ENCODE measurements around the gene CEP152.
"Not testable (repeated sequence)": the region's sequence is repeated elsewhere in the genome, so short reads cannot be mapped to it uniquely, and the experiment has no call there.

Gene CEP152

GRCh38 chr15:48810414-48811324 lies at the start of gene CEP152:
Gene CEP152, minus strand, starts transcription at chr15:48811069. Its CDS starts 5,420 bp downstream, at chr15:48805649.
- peak; percentile 89 for FAIRE-seq

- no peak for FAIRE-seq
Measured at GRCh38 chr15:48859426-48859825, 48.6 kb upstream of the CEP152 start.

- FAIRE-seq, result no peak
Measured at GRCh38 chr15:48858401-48858800, 47.5 kb upstream of the CEP152 start.

- FAIRE-seq, result no peak
Measured at GRCh38 chr15:48856942-48857341, 46.1 kb upstream of the CEP152 start.

GRCh38 chr15:48855501-48856440 lies 44.9 kb upstream of the CEP152 start:
- no peak for FAIRE-seq

GRCh38 chr15:48854434-48854833 lies 43.6 kb upstream of the CEP152 start:
- FAIRE-seq, result not testable (repeated sequence)

GRCh38 chr15:48851956-48852355 lies 41.1 kb upstream of the CEP152 start:
- FAIRE-seq, result no peak

- no peak for FAIRE-seq
Measured at GRCh38 chr15:48850648-48851047, 39.8 kb upstream of the CEP152 start.

GRCh38 chr15:48845123-48845522 lies 34.3 kb upstream of the CEP152 start:
- FAIRE-seq, result no peak

- no peak for FAIRE-seq
Measured at GRCh38 chr15:48842501-48842900, 31.6 kb upstream of the CEP152 start.

GRCh38 chr15:48834756-48835155 lies 23.9 kb upstream of the CEP152 start:
- FAIRE-seq, result no peak

GRCh38 chr15:48833526-48834239 lies 22.8 kb upstream of the CEP152 start:
- FAIRE-seq, result no peak

- no peak for FAIRE-seq
Measured at GRCh38 chr15:48832648-48833047, 21.8 kb upstream of the CEP152 start.

- FAIRE-seq, result no peak
Measured at GRCh38 chr15:48828906-48829305, 18.0 kb upstream of the CEP152 start.

GRCh38 chr15:48828471-48828870 lies 17.6 kb upstream of the CEP152 start:
- no peak for FAIRE-seq

- no peak for FAIRE-seq
Measured at GRCh38 chr15:48825075-48825474, 14.2 kb upstream of the CEP152 start.

- FAIRE-seq, result no peak
Measured at GRCh38 chr15:48823706-48824105, 12.8 kb upstream of the CEP152 start.

- no peak for FAIRE-seq
Measured at GRCh38 chr15:48823237-48823636, 12.4 kb upstream of the CEP152 start.

- no peak for FAIRE-seq
Measured at GRCh38 chr15:48814286-48814685, 3.4 kb upstream of the CEP152 start.

- no peak for FAIRE-seq
Measured at GRCh38 chr15:48811325-48811958, 573 bp upstream of the CEP152 start.

GRCh38 chr15:48806151-48806550 lies 4.7 kb downstream of the CEP152 start:
- FAIRE-seq, result no peak

GRCh38 chr15:48805591-48805990 lies 5.3 kb downstream of the CEP152 start:
- no peak for FAIRE-seq

All from colon (tissue), 2 donors.